Caco-2 (cell line): Measurements from ENCODE around the gene CADPS2. TPM values are rescaled to one million over a fixed set of nuclear protein-coding genes. Genes with fewer than 3 reads are reported as not detected.

Source experiments
- BruUV-seq: library from RNA; stranded (reverse); fragments of 400-500 nt; replicated peaks from 2 replicates; lab custom pipeline; 2021; lab: Mats Ljungman, UMichigan
- CTCF ChIA-PET: fragments of 300-600 bp; sonication (Branson Sonifier 250); formaldehyde crosslinking; loops from one replicate; lab custom pipeline; 2022; ENCODE audit warnings: antibody characterized with exemption; lab: Charles Lee
- POLR2A ChIA-PET: fragments of 300-600 bp; sonication (Branson Sonifier 250); formaldehyde crosslinking; loops from one replicate; lab custom pipeline; 2022; ENCODE audit warnings: antibody characterized with exemption; lab: Charles Lee
- DNase-seq, 2 experiments: peaks; one replicate each; pipeline versions ENCODE4 v3.0.0 to v3.0.0-alpha.2; 2020 to 2022
- H3K27me3 ChIP-seq: replicated peaks from 2 replicates; pipeline ENCODE4 v1.6.0; 2011; ENCODE audit warnings: low read length; ENCODE audit not compliant: control insufficient read depth, insufficient read depth
- H3K36me3 ChIP-seq: 2 replicates; pipeline ENCODE4 v1.5.1; 2011; ENCODE audit warnings: low read length; ENCODE audit not compliant: control insufficient read depth, insufficient read depth
- H3K4me1 ChIP-seq: fragments of 250-450 bp; sonication (Bioruptor Pico); 2 replicates; pipeline ENCODE4 v1.5.1; 2020; ENCODE audit warnings: mild to moderate bottlenecking
- H3K4me3 ChIP-seq: 2 replicates; pipeline ENCODE4 v1.5.1; 2011; ENCODE audit warnings: low read depth, mild to moderate bottlenecking, control low read depth, low read length
- H3K9me3 ChIP-seq: fragments of 250-450 bp; sonication (Bioruptor Pico); 2 replicates; pipeline ENCODE4 v1.5.1; 2020; ENCODE audit warnings: mild to moderate bottlenecking, moderate library complexity
- H3K27ac Mint-ChIP-seq: one replicate; pipeline ENCODE4 v1.8.0; 2022; ENCODE audit warnings: mixed read lengths; ENCODE audit not compliant: unreplicated experiment
- H3K27me3 Mint-ChIP-seq: one replicate; pipeline ENCODE4 v1.8.0; 2022; ENCODE audit warnings: mixed read lengths; ENCODE audit not compliant: insufficient read depth, unreplicated experiment
- H3K36me3 Mint-ChIP-seq: one replicate; pipeline ENCODE4 v1.8.0; 2022; ENCODE audit warnings: mild to moderate bottlenecking, mixed read lengths; ENCODE audit not compliant: insufficient read depth, unreplicated experiment
- H3K4me1 Mint-ChIP-seq: one replicate; pipeline ENCODE4 v1.8.0; 2022; ENCODE audit warnings: low read depth, mixed read lengths; ENCODE audit not compliant: unreplicated experiment
- H3K4me3 Mint-ChIP-seq: one replicate; pipeline ENCODE4 v1.8.0; 2022; ENCODE audit warnings: mild to moderate bottlenecking, moderate library complexity, mixed read lengths; ENCODE audit not compliant: unreplicated experiment
- H3K9me3 Mint-ChIP-seq: one replicate; pipeline ENCODE4 v1.8.0; 2022; ENCODE audit warnings: mixed read lengths; ENCODE audit not compliant: unreplicated experiment
- intact Hi-C: fragments of 100-400 bp; cut with micrococcal nuclease; formaldehyde crosslinking; loops from one replicate; pipeline ENCODE4 v1.10.0; 2022; ENCODE audit not compliant: unreplicated experiment
- total RNA-seq: library from RNA; stranded (reverse); gene quantifications from 2 replicates; pipeline ENCODE4 v1.2.3, GENCODE V29; 2022
- TF ChIP-seq, protein P1 (sequence below), 2 experiments: fragments of 200-600 bp in 1 of 2; IDR thresholded peaks; 1 replicate in 1 of 2; 2 replicates in 1 of 2; pipeline versions ENCODE4 v1.5.1 to v1.8.0; 2011 to 2022; ENCODE audit warnings: antibody characterized with exemption in 1 of 2, control low read depth in 1 of 2, inconsistent platforms in 1 of 2, low read depth in 1 of 2, low read length in 1 of 2, mild to moderate bottlenecking in 1 of 2, moderate library complexity in 1 of 2; ENCODE audit not compliant: insufficient read depth in 1 of 2, severe bottlenecking in 1 of 2, unreplicated experiment in 1 of 2

The CADPS2 gene
- total RNA-seq, 1 experiment from 2014 or later, result 2.7 TPM

- POLR2A ChIA-PET, result no interaction called here
- Histone ChIP-seq H3K27me3 (no peaks in the 10 kb centered on the region), H3K4me3 (no peak overlapping the region), H3K9me3 (no peaks in the 10 kb centered on the region), H3K36me3 (no peaks in the 10 kb centered on the region), H3K4me1 (no peaks in the 10 kb centered on the region)
- Mint-ChIP-seq H3K4me3 (no peak overlapping the region), H3K27me3 (no peaks in the 10 kb centered on the region), H3K4me1 (no peaks in the 10 kb centered on the region), H3K9me3 (no peaks in the 10 kb centered on the region), H3K36me3 (no peaks in the 10 kb centered on the region), H3K27ac (no peak overlapping the region)
- CTCF ChIA-PET, result no interaction called here
- intact Hi-C loops, result no loop called here
- TF ChIP-seq, protein P1, sequence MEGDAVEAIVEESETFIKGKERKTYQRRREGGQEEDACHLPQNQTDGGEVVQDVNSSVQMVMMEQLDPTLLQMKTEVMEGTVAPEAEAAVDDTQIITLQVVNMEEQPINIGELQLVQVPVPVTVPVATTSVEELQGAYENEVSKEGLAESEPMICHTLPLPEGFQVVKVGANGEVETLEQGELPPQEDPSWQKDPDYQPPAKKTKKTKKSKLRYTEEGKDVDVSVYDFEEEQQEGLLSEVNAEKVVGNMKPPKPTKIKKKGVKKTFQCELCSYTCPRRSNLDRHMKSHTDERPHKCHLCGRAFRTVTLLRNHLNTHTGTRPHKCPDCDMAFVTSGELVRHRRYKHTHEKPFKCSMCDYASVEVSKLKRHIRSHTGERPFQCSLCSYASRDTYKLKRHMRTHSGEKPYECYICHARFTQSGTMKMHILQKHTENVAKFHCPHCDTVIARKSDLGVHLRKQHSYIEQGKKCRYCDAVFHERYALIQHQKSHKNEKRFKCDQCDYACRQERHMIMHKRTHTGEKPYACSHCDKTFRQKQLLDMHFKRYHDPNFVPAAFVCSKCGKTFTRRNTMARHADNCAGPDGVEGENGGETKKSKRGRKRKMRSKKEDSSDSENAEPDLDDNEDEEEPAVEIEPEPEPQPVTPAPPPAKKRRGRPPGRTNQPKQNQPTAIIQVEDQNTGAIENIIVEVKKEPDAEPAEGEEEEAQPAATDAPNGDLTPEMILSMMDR (IDR thresholded peaks at IDR 0.05; ENCODE audit: insufficient read depth in 1 of 2, low read depth in 1 of 2, low read length in 1 of 2, severe bottlenecking in 1 of 2, unreplicated experiment in 1 of 2), result no peak
- no peak for DNase-seq
- BruUV-seq, result no TSS peak
Measured at GRCh38 chr7:122710916-122711315, 175.3 kb downstream of the CADPS2 start.

DNA sequence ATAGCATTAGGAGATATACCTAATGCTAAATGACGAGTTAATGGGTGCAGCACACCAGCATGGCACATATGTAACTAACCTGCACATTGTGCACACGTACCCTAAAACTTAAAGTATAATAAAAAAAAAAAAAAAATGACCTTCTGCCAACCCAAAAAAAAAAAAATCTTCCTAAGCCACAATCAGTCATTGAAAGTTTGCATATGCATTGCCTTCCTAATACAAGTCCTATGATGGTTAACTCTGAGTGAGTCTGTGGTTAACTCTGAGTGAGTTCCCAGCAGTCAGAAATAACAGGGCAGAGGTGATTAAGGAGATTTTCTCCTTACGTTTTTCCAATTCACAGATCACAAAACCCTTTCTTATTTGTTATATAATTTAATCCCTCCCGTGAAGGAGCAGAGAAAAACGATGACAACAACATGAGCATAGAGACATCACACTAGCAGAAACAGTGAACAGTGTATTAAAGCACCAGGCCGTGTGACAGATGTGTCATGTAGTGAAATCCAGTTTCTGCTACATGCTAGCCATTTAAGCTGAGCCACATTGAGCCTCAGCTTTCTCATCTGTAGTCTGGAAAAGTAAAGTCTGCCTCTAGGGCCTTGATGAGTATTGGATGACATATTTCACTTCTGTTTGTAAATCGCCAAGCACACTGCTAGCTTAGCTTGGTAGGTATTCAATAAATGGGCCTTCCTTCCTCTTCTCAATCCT is 176.2 kb downstream of the CADPS2 start:
- CTCF ChIA-PET, result no interaction called here
- no peaks in the 10 kb centered on the region for H3K4me1 Mint-ChIP-seq

DNA sequence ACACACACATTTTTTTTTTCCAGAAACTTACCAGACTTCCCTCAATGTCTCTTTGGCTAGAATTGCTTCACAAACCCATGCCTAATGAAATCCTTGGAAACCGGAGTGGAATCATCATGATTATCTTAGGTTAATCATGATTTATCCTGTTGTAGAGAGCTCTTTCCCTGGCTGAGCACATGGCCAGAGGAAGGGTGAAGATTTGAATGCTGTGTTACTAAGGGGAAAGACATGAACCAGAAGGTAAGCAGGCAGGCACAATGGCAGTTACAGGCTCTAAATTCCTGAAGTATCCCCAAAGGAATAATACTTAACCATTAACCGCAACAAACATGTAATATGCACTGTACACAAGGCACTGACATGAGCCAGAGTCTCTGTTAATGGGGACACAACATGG is 179.4 kb downstream of the CADPS2 start:
- Mint-ChIP-seq H3K4me3 (no peak overlapping the region), H3K27ac (no peak overlapping the region), H3K4me1 (no peaks in the 10 kb centered on the region), H3K36me3 (no peaks in the 10 kb centered on the region), H3K27me3 (no peaks in the 10 kb centered on the region), H3K9me3 (no peaks in the 10 kb centered on the region)
- BruUV-seq, result no TSS peak
- intact Hi-C loops, result loop anchor here (2.0 kb wide), 1 partner anchor 60 kb away; no protein-coding TSS in a partner anchor
- POLR2A ChIA-PET, result no interaction called here
- CTCF ChIA-PET, result no interaction called here
- H3K4me3 ChIP-seq, result no peak overlapping the region
- H3K27me3 ChIP-seq, result no peaks in the 10 kb centered on the region
- TF ChIP-seq, protein P1 (IDR thresholded peaks at IDR 0.05; ENCODE audit: insufficient read depth in 1 of 2, low read depth in 1 of 2, low read length in 1 of 2, severe bottlenecking in 1 of 2, unreplicated experiment in 1 of 2), result no peak
- H3K36me3 ChIP-seq, result no peaks in the 10 kb centered on the region
- no peak for DNase-seq
- no peaks in the 10 kb centered on the region for H3K4me1 ChIP-seq
- H3K9me3 ChIP-seq, result no peaks in the 10 kb centered on the region

More for the DNA sequence above, 176.2 kb downstream of the CADPS2 start:
- Mint-ChIP-seq H3K27ac (no peak overlapping the region), H3K36me3 (no peaks in the 10 kb centered on the region), H3K4me3 (no peak overlapping the region), H3K9me3 (no peaks in the 10 kb centered on the region), H3K27me3 (no peaks in the 10 kb centered on the region)
- no peaks in the 10 kb centered on the region for H3K36me3 ChIP-seq
- intact Hi-C loops, result no loop called here
- POLR2A ChIA-PET, result no interaction called here
- no peaks in the 10 kb centered on the region for H3K27me3 ChIP-seq
- no peaks in the 10 kb centered on the region for H3K9me3 ChIP-seq
- no peak for DNase-seq
- TF ChIP-seq, protein P1 (IDR thresholded peaks at IDR 0.05; ENCODE audit: insufficient read depth in 1 of 2, low read depth in 1 of 2, low read length in 1 of 2, severe bottlenecking in 1 of 2, unreplicated experiment in 1 of 2), result no peak
- no peak overlapping the region for H3K4me3 ChIP-seq
- no peaks in the 10 kb centered on the region for H3K4me1 ChIP-seq
- no TSS peak for BruUV-seq
